ENCODE measurements around the gene CHST7.
"Not testable (repeated sequence)": the region's sequence is repeated elsewhere in the genome, so short reads cannot be mapped to it uniquely, and the experiment has no call there.

Gene CHST7

GRCh38 chrX:46543441-46543840 is 30.1 kb upstream of the CHST7 start:
- Histone ChIP-seq H2AFZ (ENCODE audit: low read depth, low read length) (no peak overlapping the region), H3K9ac (ENCODE audit: low read length) (no peak overlapping the region), H3K9me3 (ENCODE audit: insufficient read depth, low read length) (no peaks in the 10 kb centered on the region), H3K36me3 (replicated peaks; ENCODE audit: low read depth, low read length) (peaks cover 14% of the 10 kb centered on the region), H3K4me3 (ENCODE audit: low read length) (no peak overlapping the region), H4K20me1 (ENCODE audit: insufficient read depth, low read length) (peaks cover 13% of the 10 kb centered on the region), H3K79me2 (ENCODE audit: low read length) (peaks cover 28% of the 10 kb centered on the region), H3K4me2 (ENCODE audit: low read length) (no peak overlapping the region), H3K27me3 (ENCODE audit: low read depth, low read length) (no peaks in the 10 kb centered on the region), H3K27ac (ENCODE audit: low read length) (no peak overlapping the region), H3K4me1 (ENCODE audit: low read length) (peaks cover 17% of the 10 kb centered on the region)
- no peak for TF ChIP-seq EZH2phosphoT487 (IDR thresholded peaks at IDR 0.05; ENCODE audit: low read depth)
- TF ChIP-seq, protein P1, sequence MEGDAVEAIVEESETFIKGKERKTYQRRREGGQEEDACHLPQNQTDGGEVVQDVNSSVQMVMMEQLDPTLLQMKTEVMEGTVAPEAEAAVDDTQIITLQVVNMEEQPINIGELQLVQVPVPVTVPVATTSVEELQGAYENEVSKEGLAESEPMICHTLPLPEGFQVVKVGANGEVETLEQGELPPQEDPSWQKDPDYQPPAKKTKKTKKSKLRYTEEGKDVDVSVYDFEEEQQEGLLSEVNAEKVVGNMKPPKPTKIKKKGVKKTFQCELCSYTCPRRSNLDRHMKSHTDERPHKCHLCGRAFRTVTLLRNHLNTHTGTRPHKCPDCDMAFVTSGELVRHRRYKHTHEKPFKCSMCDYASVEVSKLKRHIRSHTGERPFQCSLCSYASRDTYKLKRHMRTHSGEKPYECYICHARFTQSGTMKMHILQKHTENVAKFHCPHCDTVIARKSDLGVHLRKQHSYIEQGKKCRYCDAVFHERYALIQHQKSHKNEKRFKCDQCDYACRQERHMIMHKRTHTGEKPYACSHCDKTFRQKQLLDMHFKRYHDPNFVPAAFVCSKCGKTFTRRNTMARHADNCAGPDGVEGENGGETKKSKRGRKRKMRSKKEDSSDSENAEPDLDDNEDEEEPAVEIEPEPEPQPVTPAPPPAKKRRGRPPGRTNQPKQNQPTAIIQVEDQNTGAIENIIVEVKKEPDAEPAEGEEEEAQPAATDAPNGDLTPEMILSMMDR (IDR thresholded peaks at IDR 0.05; ENCODE audit: low read depth, low read length), result no peak

- peak overlapping the region; percentile 71 for H3K27ac ChIP-seq (ENCODE audit: low read length)
- H3K9me3 ChIP-seq (ENCODE audit: insufficient read depth, low read length); H2AFZ ChIP-seq (ENCODE audit: low read depth, low read length); H3K27me3 ChIP-seq (ENCODE audit: low read depth, low read length): not testable (repeated sequence)
- H3K79me2 ChIP-seq (ENCODE audit: low read length), result peaks cover 30% of the 10 kb centered on the region
- peaks cover 16% of the 10 kb centered on the region for H3K36me3 ChIP-seq (replicated peaks; ENCODE audit: low read depth, low read length)
- H3K4me3 ChIP-seq (ENCODE audit: low read length), result peak overlapping the region; percentile 99
- peaks cover 17% of the 10 kb centered on the region for H3K4me1 ChIP-seq (ENCODE audit: low read length)
- H3K4me2 ChIP-seq (ENCODE audit: low read length), result peak overlapping the region; percentile 93
- H4K20me1 ChIP-seq (ENCODE audit: insufficient read depth, low read length), result peaks cover 13% of the 10 kb centered on the region
- peak overlapping the region; percentile 98 for H3K9ac ChIP-seq (ENCODE audit: low read length)
These were observed 29.0 kb upstream of the CHST7 start for GRCh38 chrX:46544527-46544926.

GRCh38 chrX:46545111-46546005 is 28.2 kb upstream of the CHST7 start, which contains the start of gene ZNF674:
Gene ZNF674 (minus strand): TSS chrX:46545421. CDS start chrX:46542087, 3,334 bp downstream.
- Histone ChIP-seq H3K9ac (ENCODE audit: low read length) (peak within 1 kb of the TSS; percentile 98), H2AFZ (ENCODE audit: low read depth, low read length) (peak within 1 kb of the TSS; percentile 57; the same call in 1 of the 2 replicates), H3K27ac (ENCODE audit: low read length) (peak within 1 kb of the TSS; percentile 71), H3K9me3 (ENCODE audit: insufficient read depth, low read length) (no peaks in the 10 kb centered on the region), H3K36me3 (replicated peaks; ENCODE audit: low read depth, low read length) (peaks cover 16% of the 10 kb centered on the region), H3K79me2 (ENCODE audit: low read length) (peaks cover 30% of the 10 kb centered on the region), H3K4me2 (ENCODE audit: low read length) (peak within 1 kb of the TSS; percentile 93), H4K20me1 (ENCODE audit: insufficient read depth, low read length) (peaks cover 13% of the 10 kb centered on the region), H3K4me1 (ENCODE audit: low read length) (peaks cover 17% of the 10 kb centered on the region), H3K4me3 (ENCODE audit: low read length) (peak within 1 kb of the TSS; percentile 99), H3K27me3 (ENCODE audit: low read depth, low read length) (no peaks in the 10 kb centered on the region)
- no peak for TF ChIP-seq EZH2phosphoT487 (IDR thresholded peaks at IDR 0.05; ENCODE audit: low read depth)
- TF ChIP-seq, protein P1 (IDR thresholded peaks at IDR 0.05; ENCODE audit: low read depth, low read length), result peak; percentile 41

- Histone ChIP-seq H3K4me2 (ENCODE audit: low read length) (no peak overlapping the region), H3K79me2 (ENCODE audit: low read length) (peaks cover 30% of the 10 kb centered on the region), H3K9ac (ENCODE audit: low read length) (no peak overlapping the region), H3K27me3 (ENCODE audit: low read depth, low read length) (no peaks in the 10 kb centered on the region), H3K27ac (ENCODE audit: low read length) (no peak overlapping the region), H3K9me3 (ENCODE audit: insufficient read depth, low read length) (no peaks in the 10 kb centered on the region), H3K4me1 (ENCODE audit: low read length) (peaks cover 17% of the 10 kb centered on the region), H2AFZ (ENCODE audit: low read depth, low read length) (no peak overlapping the region), H4K20me1 (ENCODE audit: insufficient read depth, low read length) (peaks cover 13% of the 10 kb centered on the region), H3K36me3 (replicated peaks; ENCODE audit: low read depth, low read length) (peaks cover 16% of the 10 kb centered on the region), H3K4me3 (ENCODE audit: low read length) (no peak overlapping the region)
- no peak for TF ChIP-seq EZH2phosphoT487 (IDR thresholded peaks at IDR 0.05; ENCODE audit: low read depth)
- TF ChIP-seq, protein P1 (IDR thresholded peaks at IDR 0.05; ENCODE audit: low read depth, low read length), result no peak
These were observed 25.7 kb upstream of the CHST7 start for GRCh38 chrX:46547857-46548256.
